Tibial nerve (tissue), 4 donors: ENCODE results near the gene AASS.

ENCODE experiments used
- EP300 ChIP-seq, 2 donors: sonication (generic); formaldehyde crosslinking; IDR thresholded peaks; one replicate each; pipeline ENCODE4 v1.6.1; 2017; ENCODE audit warnings: antibody characterized with exemption in 2 of 2, mild to moderate bottlenecking in 1 of 2
- POLR2A ChIP-seq, 2 donors: fragments of 450-650 bp; IDR thresholded peaks; one replicate each; pipeline ENCODE4 v1.6.1; 2017; ENCODE audit warnings: antibody characterized with exemption in 2 of 2, mild to moderate bottlenecking in 2 of 2, moderate library complexity in 2 of 2
- TF ChIP-seq, protein P1 (sequence below), 5 experiments: fragments of 200-600 bp in 3 of 5; fragments of 450-650 bp in 2 of 5; sonication (generic) in 3 of 5; IDR thresholded peaks; one replicate each; pipeline ENCODE4 v1.5.1; 2016 to 2019; ENCODE audit warnings: antibody characterized with exemption in 5 of 5, mild to moderate bottlenecking in 3 of 5, moderate library complexity in 2 of 5

DNA sequence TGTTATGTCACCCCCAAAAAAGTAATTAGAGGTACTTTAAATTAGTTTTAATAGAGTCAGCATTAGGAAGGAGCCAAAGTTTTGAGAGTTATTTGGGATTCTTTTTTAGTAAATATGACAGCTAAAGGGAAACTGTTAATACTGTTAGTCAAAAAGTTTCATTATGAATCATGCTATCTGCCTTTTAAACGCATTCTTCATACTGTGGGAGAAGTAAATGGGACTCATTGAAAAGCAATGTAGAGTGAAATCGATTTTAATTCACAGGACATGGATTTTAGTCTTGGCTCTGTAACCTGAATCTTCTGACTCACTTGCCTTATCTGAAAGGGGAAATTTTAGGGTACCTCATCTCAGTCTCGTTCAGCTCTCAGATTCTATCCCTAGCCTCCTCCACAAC is 105.1 kb downstream of the AASS start:
- TF ChIP-seq, protein P1, sequence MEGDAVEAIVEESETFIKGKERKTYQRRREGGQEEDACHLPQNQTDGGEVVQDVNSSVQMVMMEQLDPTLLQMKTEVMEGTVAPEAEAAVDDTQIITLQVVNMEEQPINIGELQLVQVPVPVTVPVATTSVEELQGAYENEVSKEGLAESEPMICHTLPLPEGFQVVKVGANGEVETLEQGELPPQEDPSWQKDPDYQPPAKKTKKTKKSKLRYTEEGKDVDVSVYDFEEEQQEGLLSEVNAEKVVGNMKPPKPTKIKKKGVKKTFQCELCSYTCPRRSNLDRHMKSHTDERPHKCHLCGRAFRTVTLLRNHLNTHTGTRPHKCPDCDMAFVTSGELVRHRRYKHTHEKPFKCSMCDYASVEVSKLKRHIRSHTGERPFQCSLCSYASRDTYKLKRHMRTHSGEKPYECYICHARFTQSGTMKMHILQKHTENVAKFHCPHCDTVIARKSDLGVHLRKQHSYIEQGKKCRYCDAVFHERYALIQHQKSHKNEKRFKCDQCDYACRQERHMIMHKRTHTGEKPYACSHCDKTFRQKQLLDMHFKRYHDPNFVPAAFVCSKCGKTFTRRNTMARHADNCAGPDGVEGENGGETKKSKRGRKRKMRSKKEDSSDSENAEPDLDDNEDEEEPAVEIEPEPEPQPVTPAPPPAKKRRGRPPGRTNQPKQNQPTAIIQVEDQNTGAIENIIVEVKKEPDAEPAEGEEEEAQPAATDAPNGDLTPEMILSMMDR (IDR thresholded peaks at IDR 0.05), result no peak
- no peak for TF ChIP-seq POLR2A (IDR thresholded peaks at IDR 0.05)
- TF ChIP-seq EP300 (IDR thresholded peaks at IDR 0.05), result no peak
